HG02642 (cell line): ENCODE measurements around the gene TPCN2.
"Not testable (repeated sequence)": the region's sequence is repeated elsewhere in the genome, so short reads cannot be mapped to it uniquely, and the experiment has no call there.

Experiments
- ATAC-seq: cut with Tn5 transposase; IDR thresholded peaks from one replicate; pipeline ENCODE4 v1.9.1; 2021; ENCODE audit warnings: mild to moderate bottlenecking; ENCODE audit not compliant: unreplicated experiment, poor library complexity

The TPCN2 gene

GRCh38 chr11:69138265-69138664, 89.5 kb downstream of the TPCN2 start:
- ATAC-seq: no peak

GRCh38 chr11:69140161-69140560, 91.4 kb downstream of the TPCN2 start:
- ATAC-seq: not testable (repeated sequence)

GRCh38 chr11:69140635-69141034, 91.9 kb downstream of the TPCN2 start:
- no peak for ATAC-seq

GRCh38 chr11:69141742-69142141, 93.0 kb downstream of the TPCN2 start:
- ATAC-seq: no peak

GRCh38 chr11:69142895-69143294, 94.2 kb downstream of the TPCN2 start:
- no peak for ATAC-seq

- no peak for ATAC-seq
Observed at GRCh38 chr11:69144316-69145049, 95.8 kb downstream of the TPCN2 start.

- no peak for ATAC-seq
Observed at GRCh38 chr11:69145050-69145380, 96.3 kb downstream of the TPCN2 start.

GRCh38 chr11:69148377-69148762, 99.6 kb downstream of the TPCN2 start:
- no peak for ATAC-seq

- ATAC-seq: no peak
Observed at GRCh38 chr11:69148806-69149205, 100.1 kb downstream of the TPCN2 start.

- ATAC-seq: not testable (repeated sequence)
Observed at GRCh38 chr11:69149338-69150045, 100.8 kb downstream of the TPCN2 start.

- no peak for ATAC-seq
Observed at GRCh38 chr11:69150175-69150574, 101.4 kb downstream of the TPCN2 start.

GRCh38 chr11:69151836-69152235, 103.1 kb downstream of the TPCN2 start:
- no peak for ATAC-seq

- no peak for ATAC-seq
Observed at GRCh38 chr11:69152733-69153421, 104.1 kb downstream of the TPCN2 start.

GRCh38 chr11:69153661-69154060, 104.9 kb downstream of the TPCN2 start:
- ATAC-seq: no peak

- ATAC-seq: no peak
Observed at GRCh38 chr11:69154211-69154913, 105.6 kb downstream of the TPCN2 start.

GRCh38 chr11:69154938-69155301, 106.2 kb downstream of the TPCN2 start:
- ATAC-seq: no peak

- ATAC-seq: no peak
Observed at GRCh38 chr11:69155302-69156234, 106.8 kb downstream of the TPCN2 start, which contains the start of gene SMIM38. SMIM38 (plus strand) TSS chr11:69155935; CDS start chr11:69157847, 1,912 bp downstream.

GRCh38 chr11:69156235-69156639, 107.5 kb downstream of the TPCN2 start:
- no peak for ATAC-seq

- ATAC-seq: no peak
Observed at GRCh38 chr11:69156673-69157155, 108.0 kb downstream of the TPCN2 start.
